IMR-90 (cell line): ENCODE results near the gene FAM217B. TPM values are rescaled to one million over a fixed set of nuclear protein-coding genes. Genes with fewer than 3 reads are reported as not detected.

Experiments
- ATAC-seq: fragments of 200-7000 bp; cut with Tn5 transposase; 2 replicates; pipeline ENCODE4 v1.9.1; 2020; ENCODE audit warnings: low read depth, mild to moderate bottlenecking, moderate library complexity
- BruUV-seq: library from RNA; stranded (reverse); fragments of 400-500 nt; replicated peaks from 2 replicates; lab custom pipeline; 2021; lab: Mats Ljungman, UMichigan
- CTCF ChIA-PET: fragments of 300-600 bp; formaldehyde crosslinking; extraction: SDS; loops from one replicate; lab custom pipeline; 2021; ENCODE audit warnings: antibody characterized with exemption; lab: Yijun Ruan, JAX
- POLR2A ChIA-PET: fragments of 300-600 bp; sonication (Branson Sonifier 250); formaldehyde crosslinking; loops from one replicate; lab custom pipeline; 2022; ENCODE audit warnings: antibody characterized with exemption; ENCODE audit not compliant: unreplicated experiment; lab: Charles Lee
- DNase-seq: peaks from one replicate; pipeline ENCODE4 v3.0.0; 2013
- H2AFZ ChIP-seq: replicated peaks from 2 replicates; pipeline ENCODE3; 2013; ENCODE audit warnings: low read length, mild to moderate bottlenecking; ENCODE audit not compliant: poor library complexity
- H2AK5ac ChIP-seq: 2 replicates; pipeline ENCODE4 v1.6.1; 2013; ENCODE audit warnings: low read depth, low read length, inconsistent platforms
- H2AK9ac ChIP-seq: replicated peaks from 2 replicates; pipeline ENCODE3; 2013; ENCODE audit warnings: mild to moderate bottlenecking, low read depth, low read length, moderate library complexity; ENCODE audit not compliant: poor library complexity
- H2BK120ac ChIP-seq: 2 replicates; pipeline ENCODE4 v1.6.1; 2013; ENCODE audit warnings: low read depth, low read length, inconsistent platforms
- H2BK15ac ChIP-seq: 3 replicates; pipeline ENCODE4 v1.6.1; 2013; ENCODE audit warnings: low read depth, low read length, inconsistent platforms
- H2BK20ac ChIP-seq: 2 replicates; pipeline ENCODE4 v1.6.1; 2013; ENCODE audit warnings: low read depth, mild to moderate bottlenecking, inconsistent platforms, low read length, moderate library complexity
- H2BK5ac ChIP-seq: 2 replicates; pipeline ENCODE4 v1.6.1; 2013; ENCODE audit warnings: mild to moderate bottlenecking, low read depth, low read length, inconsistent platforms; ENCODE audit not compliant: poor library complexity, severe bottlenecking
- H3K14ac ChIP-seq: replicated peaks from 2 replicates; pipeline ENCODE4 v1.6.1; 2013; ENCODE audit warnings: low read depth, low read length, inconsistent platforms
- H3K18ac ChIP-seq: 2 replicates; pipeline ENCODE4 v1.6.1; 2013; ENCODE audit warnings: low read depth, low read length, control low read depth
- H3K23ac ChIP-seq: 2 replicates; pipeline ENCODE4 v1.6.1; 2013; ENCODE audit warnings: low read depth, low read length, inconsistent platforms
- H3K27ac ChIP-seq: 2 replicates; pipeline ENCODE4 v1.5.1; 2013; ENCODE audit warnings: mild to moderate bottlenecking, control low read depth, low read length; ENCODE audit not compliant: insufficient read depth
- H3K27me3 ChIP-seq: 2 replicates; pipeline ENCODE4 v1.6.1; 2013; ENCODE audit warnings: low read length; ENCODE audit not compliant: control insufficient read depth, insufficient read depth
- H3K36me3 ChIP-seq: 2 replicates; pipeline ENCODE4 v1.6.1; 2013; ENCODE audit warnings: low read length, mixed read lengths; ENCODE audit not compliant: control insufficient read depth, insufficient read depth
- H3K4ac ChIP-seq: 2 replicates; pipeline ENCODE4 v1.6.1; 2013; ENCODE audit warnings: low read depth, low read length, inconsistent platforms
- H3K4me1 ChIP-seq: 2 replicates; pipeline ENCODE4 v1.6.1; 2013; ENCODE audit warnings: low read length, mixed read lengths; ENCODE audit not compliant: control insufficient read depth, insufficient read depth
- H3K4me2 ChIP-seq: 2 replicates; pipeline ENCODE4 v1.6.1; 2013; ENCODE audit warnings: low read depth, mild to moderate bottlenecking, control low read depth, low read length, moderate library complexity
- H3K4me3 ChIP-seq: 2 replicates; pipeline ENCODE4 v1.5.1; 2013; ENCODE audit warnings: low read depth, mild to moderate bottlenecking, control low read depth, low read length, moderate library complexity; ENCODE audit not compliant: insufficient read depth
- H3K56ac ChIP-seq: 2 replicates; pipeline ENCODE4 v1.6.1; 2013; ENCODE audit warnings: low read length, inconsistent platforms; ENCODE audit not compliant: insufficient read depth; ENCODE audit errors: extremely low read depth
- H3K79me1 ChIP-seq, 2 experiments: 2 replicates each; pipeline ENCODE4 v1.6.1; 2013; ENCODE audit warnings: low read length in 2 of 2, inconsistent platforms in 1 of 2, low read depth in 1 of 2
- H3K9ac ChIP-seq: 2 replicates; pipeline ENCODE4 v1.6.1; 2013; ENCODE audit warnings: low read depth, low read length, control low read depth
- H3K9me1 ChIP-seq: 2 replicates; pipeline ENCODE4 v1.6.1; 2013; ENCODE audit warnings: low read length, inconsistent platforms; ENCODE audit not compliant: insufficient read depth
- H3K9me3 ChIP-seq: 2 replicates; pipeline ENCODE4 v1.6.1; 2013; ENCODE audit warnings: low read length; ENCODE audit not compliant: control insufficient read depth, insufficient read depth
- H4K20me1 ChIP-seq: 2 replicates; pipeline ENCODE4 v1.6.1; 2013; ENCODE audit warnings: low read length, inconsistent platforms; ENCODE audit not compliant: insufficient read depth
- H4K5ac ChIP-seq: 2 replicates; pipeline ENCODE4 v1.6.1; 2013; ENCODE audit warnings: mild to moderate bottlenecking, low read depth, low read length, control low read depth
- H4K8ac ChIP-seq, 2 experiments: 2 replicates each; pipeline ENCODE4 v1.6.1; 2013; ENCODE audit warnings: low read depth in 2 of 2, low read length in 2 of 2, control low read depth in 1 of 2, inconsistent platforms in 1 of 2
- H4K91ac ChIP-seq: 2 replicates; pipeline ENCODE4 v1.6.1; 2013; ENCODE audit warnings: low read depth, low read length, inconsistent platforms; ENCODE audit not compliant: insufficient read depth
- BHLHE40 ChIP-seq: fragments of 150-350 bp; IDR thresholded peaks from 2 replicates; pipeline ENCODE4 v1.6.1; 2016; ENCODE audit warnings: mild to moderate bottlenecking, low read depth, low read length
- MAFK ChIP-seq: IDR thresholded peaks from 2 replicates; pipeline ENCODE4 v1.6.1; 2012; ENCODE audit warnings: low read depth, low read length, improper control_type of control experiment
- MAZ ChIP-seq: IDR thresholded peaks from 2 replicates; pipeline ENCODE4 v1.6.1; 2012; ENCODE audit warnings: low read depth, mild to moderate bottlenecking, low read length, improper control_type of control experiment, moderate library complexity, borderline replicate concordance
- MXI1 ChIP-seq: IDR thresholded peaks from 2 replicates; pipeline ENCODE4 v1.6.1; 2012; ENCODE audit warnings: low read depth, mild to moderate bottlenecking, low read length, moderate library complexity, borderline replicate concordance
- NFE2L2 ChIP-seq: fragments of 150-350 bp; IDR thresholded peaks from 2 replicates; pipeline ENCODE4 v1.6.1; 2016; ENCODE audit warnings: low read depth, mild to moderate bottlenecking, low read length
- POLR2A ChIP-seq: IDR thresholded peaks from 2 replicates; pipeline ENCODE4 v1.6.1; 2012; ENCODE audit warnings: mild to moderate bottlenecking, low read depth, low read length
- RAD21 ChIP-seq: IDR thresholded peaks from 2 replicates; pipeline ENCODE4 v1.6.1; 2012; ENCODE audit warnings: low read length, improper control_type of control experiment
- RCOR1 ChIP-seq: IDR thresholded peaks from 2 replicates; pipeline ENCODE4 v1.6.1; 2012; ENCODE audit warnings: mild to moderate bottlenecking, low read length, improper control_type of control experiment; ENCODE audit not compliant: insufficient replicate concordance
- SMC3 ChIP-seq: fragments of 150-350 bp; IDR thresholded peaks from 2 replicates; pipeline ENCODE4 v1.6.1; 2016; ENCODE audit warnings: low read depth, mild to moderate bottlenecking, antibody characterized with exemption, low read length, moderate library complexity
- WGBS, 2 experiments: methylation state at CpG; one replicate each; pipeline versions ENCODE4 v1.1.5 to v1.1.7; 2013; ENCODE audit warnings: missing lambda C conversion rate in 2 of 2; ENCODE audit not compliant: insufficient read length in 1 of 2; ENCODE audit errors: extremely low coverage in 2 of 2; 5-methylcytosine and 5-hydroxymethylcytosine counted together
- dilution Hi-C: fragments of 300-500 bp; cut with HindIII; formaldehyde crosslinking; loops from one replicate; pipeline ENCODE4 v1.14.3; 2018; ENCODE audit warnings: low sequenced_read_pairs; ENCODE audit not compliant: unreplicated experiment
- in situ Hi-C: fragments of 300-500 bp; cut with MboI; formaldehyde crosslinking; loops from 3 replicates; pipeline ENCODE4 v1.14.3; 2019; ENCODE audit warnings: low sequenced_read_pairs, inconsistent platforms, mixed read lengths
- intact Hi-C: fragments of 100-400 bp; cut with micrococcal nuclease; formaldehyde crosslinking; loops from 2 replicates; pipeline ENCODE4 v1.10.0; 2022
- polyA plus RNA-seq, 3 experiments: library from polyadenylated mRNA; depleted of rRNA; stranded (reverse); fragments of >200 nt; gene quantifications; 2 replicates each; pipeline ENCODE4 v1.2.3, GENCODE V29; 2012; ENCODE audit warnings: low replicate concordance in 1 of 3
- total RNA-seq: library from RNA; depleted of rRNA; stranded (reverse); fragments of >200 nt; gene quantifications from 2 replicates; pipeline ENCODE4 v1.2.3, GENCODE V29; 2012
- TF ChIP-seq, protein P1 (sequence below): fragments of 150-350 bp; IDR thresholded peaks from 2 replicates; pipeline ENCODE4 v1.6.1; 2017; ENCODE audit warnings: mild to moderate bottlenecking, antibody characterized with exemption, low read length, low read depth
- TF ChIP-seq, protein P2 (sequence below): fragments of 150-350 bp; IDR thresholded peaks from 2 replicates; pipeline ENCODE4 v1.6.1; 2016; ENCODE audit warnings: low read depth, mild to moderate bottlenecking, low read length, moderate library complexity, borderline replicate concordance
- TF ChIP-seq, protein P3 (sequence below): conservative IDR thresholded peaks from 2 replicates; pipeline ENCODE4 v1.5.1; 2012; ENCODE audit warnings: mild to moderate bottlenecking, low read depth, low read length, improper control_type of control experiment

Gene FAM217B
- total and polyA plus RNA-seq, 2 of the 4 experiments (the other 2 are of a cell fraction): 3.0 to 3.9 TPM

DNA sequence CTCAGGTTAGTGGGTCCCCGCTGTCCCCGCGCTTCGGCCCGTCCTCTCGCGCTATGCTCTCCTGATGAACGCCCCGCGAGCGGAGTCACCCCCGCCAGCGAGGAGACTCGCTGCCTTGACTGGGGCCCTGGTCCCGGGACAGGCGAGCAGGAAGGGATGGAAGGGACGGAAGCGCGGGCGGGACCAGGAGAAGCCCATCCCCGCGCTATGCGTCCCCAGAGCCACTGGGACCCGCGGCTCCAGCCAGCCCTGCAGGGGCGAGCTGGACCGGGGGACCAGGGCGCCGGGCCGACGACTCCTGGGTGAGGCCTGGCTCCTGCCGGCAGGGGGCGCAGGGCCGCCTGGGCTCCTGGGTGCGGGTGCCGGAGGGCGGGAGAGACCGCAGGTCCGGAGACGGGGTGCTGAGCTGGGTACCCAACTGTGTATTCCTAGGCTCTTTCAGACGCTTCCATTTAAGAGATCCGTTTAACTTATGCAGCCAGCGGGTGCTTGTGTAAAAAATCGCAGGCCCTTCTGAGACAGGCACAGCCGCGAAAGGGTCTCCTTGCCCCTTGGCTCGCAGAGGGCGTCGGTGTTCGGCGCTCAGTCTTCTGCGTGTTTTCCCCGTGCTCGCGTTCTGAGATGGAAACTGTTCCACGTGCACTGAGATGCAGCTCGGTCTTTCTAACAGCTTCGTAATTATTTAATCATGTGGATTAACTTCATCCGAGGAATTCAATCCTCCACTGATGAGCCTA, 6.2 kb upstream of the FAM217B start:
- intact Hi-C loops (no loop called here), dilution Hi-C loops (no loop called here), in situ Hi-C loops (no loop called here)
- ATAC-seq: peak; percentile 96
- no peaks in the 10 kb centered on the region for H3K36me3 ChIP-seq
- no peak overlapping the region for H2AK5ac ChIP-seq
- 6% methylated on average over 37 of the region's 59 CpGs; no CpG with 5 or more reads in 1 of the 2 experiments for WGBS, 2 experiments
- H3K14ac ChIP-seq: peak overlapping the region; percentile 37; the same call in 1 of the 2 replicates
- H3K9me1 ChIP-seq: no peaks in the 10 kb centered on the region
- peaks cover 11% of the 10 kb centered on the region for H4K20me1 ChIP-seq
- ChIA-PET POLR2A (no interaction called here), CTCF (interaction anchor here (0.7 to 1.7 kb wide), 14 partner anchors 8 to 1363 kb away, joined by 3 to 8 read pairs (median 3); no protein-coding TSS in a partner anchor)
- peaks cover 6 to 7% of the 10 kb centered on the region in 2 experiments; a peak in 3 of 4 replicates for H3K79me1 ChIP-seq
- H4K91ac ChIP-seq: peak overlapping the region; percentile 34; the same call in 1 of the 2 replicates
- H3K56ac ChIP-seq: no peak overlapping the region
- H4K5ac ChIP-seq: no peak overlapping the region
- no peak overlapping the region for H3K27ac ChIP-seq
- no peaks in the 10 kb centered on the region for H3K9me3 ChIP-seq
- H3K27me3 ChIP-seq: no peaks in the 10 kb centered on the region
- peak overlapping the region; percentile 52 to 56; a peak in 2 of 4 replicates for H4K8ac ChIP-seq
- peak overlapping the region; percentile 75 for H2AK9ac ChIP-seq
- H3K4ac ChIP-seq: 0 out of 2 replicates have a peak overlapping the region, but pooled peaks have one; percentile 3
- H2BK120ac ChIP-seq: peak overlapping the region; percentile 19
- TF ChIP-seq MAZ (peak; percentile 59; the same call in 1 of the 2 replicates), SMC3 (peak; percentile 29; the same call in 1 of the 2 replicates), RCOR1 (no peak), NFE2L2 (no peak), MXI1 (no peak), BHLHE40 (no peak), RAD21 (peak; percentile 43), POLR2A (no peak), MAFK (no peak)
- TF ChIP-seq, protein P1, sequence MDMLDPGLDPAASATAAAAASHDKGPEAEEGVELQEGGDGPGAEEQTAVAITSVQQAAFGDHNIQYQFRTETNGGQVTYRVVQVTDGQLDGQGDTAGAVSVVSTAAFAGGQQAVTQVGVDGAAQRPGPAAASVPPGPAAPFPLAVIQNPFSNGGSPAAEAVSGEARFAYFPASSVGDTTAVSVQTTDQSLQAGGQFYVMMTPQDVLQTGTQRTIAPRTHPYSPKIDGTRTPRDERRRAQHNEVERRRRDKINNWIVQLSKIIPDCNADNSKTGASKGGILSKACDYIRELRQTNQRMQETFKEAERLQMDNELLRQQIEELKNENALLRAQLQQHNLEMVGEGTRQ: no peak
- TF ChIP-seq, protein P2, sequence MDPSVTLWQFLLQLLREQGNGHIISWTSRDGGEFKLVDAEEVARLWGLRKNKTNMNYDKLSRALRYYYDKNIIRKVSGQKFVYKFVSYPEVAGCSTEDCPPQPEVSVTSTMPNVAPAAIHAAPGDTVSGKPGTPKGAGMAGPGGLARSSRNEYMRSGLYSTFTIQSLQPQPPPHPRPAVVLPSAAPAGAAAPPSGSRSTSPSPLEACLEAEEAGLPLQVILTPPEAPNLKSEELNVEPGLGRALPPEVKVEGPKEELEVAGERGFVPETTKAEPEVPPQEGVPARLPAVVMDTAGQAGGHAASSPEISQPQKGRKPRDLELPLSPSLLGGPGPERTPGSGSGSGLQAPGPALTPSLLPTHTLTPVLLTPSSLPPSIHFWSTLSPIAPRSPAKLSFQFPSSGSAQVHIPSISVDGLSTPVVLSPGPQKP: no peak
- TF ChIP-seq, protein P3, sequence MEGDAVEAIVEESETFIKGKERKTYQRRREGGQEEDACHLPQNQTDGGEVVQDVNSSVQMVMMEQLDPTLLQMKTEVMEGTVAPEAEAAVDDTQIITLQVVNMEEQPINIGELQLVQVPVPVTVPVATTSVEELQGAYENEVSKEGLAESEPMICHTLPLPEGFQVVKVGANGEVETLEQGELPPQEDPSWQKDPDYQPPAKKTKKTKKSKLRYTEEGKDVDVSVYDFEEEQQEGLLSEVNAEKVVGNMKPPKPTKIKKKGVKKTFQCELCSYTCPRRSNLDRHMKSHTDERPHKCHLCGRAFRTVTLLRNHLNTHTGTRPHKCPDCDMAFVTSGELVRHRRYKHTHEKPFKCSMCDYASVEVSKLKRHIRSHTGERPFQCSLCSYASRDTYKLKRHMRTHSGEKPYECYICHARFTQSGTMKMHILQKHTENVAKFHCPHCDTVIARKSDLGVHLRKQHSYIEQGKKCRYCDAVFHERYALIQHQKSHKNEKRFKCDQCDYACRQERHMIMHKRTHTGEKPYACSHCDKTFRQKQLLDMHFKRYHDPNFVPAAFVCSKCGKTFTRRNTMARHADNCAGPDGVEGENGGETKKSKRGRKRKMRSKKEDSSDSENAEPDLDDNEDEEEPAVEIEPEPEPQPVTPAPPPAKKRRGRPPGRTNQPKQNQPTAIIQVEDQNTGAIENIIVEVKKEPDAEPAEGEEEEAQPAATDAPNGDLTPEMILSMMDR: peak; percentile 80
- H3K23ac ChIP-seq: no peak overlapping the region; the same call in 1 of the 2 replicates
- no TSS peak for BruUV-seq
- peak; percentile 49 for DNase-seq
- no peak overlapping the region for H2BK20ac ChIP-seq
- H2BK15ac ChIP-seq: no peak overlapping the region
- peak overlapping the region; percentile 51 for H3K4me3 ChIP-seq
- H3K18ac ChIP-seq: no peak overlapping the region
- H3K4me2 ChIP-seq: peak overlapping the region; percentile 77
- H2BK5ac ChIP-seq: no peak overlapping the region
- H3K9ac ChIP-seq: no peak overlapping the region
- peak overlapping the region; percentile 97 for H2AFZ ChIP-seq
- peaks cover 5% of the 10 kb centered on the region for H3K4me1 ChIP-seq
